GM12872 (cell line): ENCODE measurements around the gene PLPPR5.

Experiments used
- CTCF ChIP-seq: IDR thresholded peaks from 3 replicates; pipeline ENCODE4 v1.5.1; 2011; ENCODE audit warnings: low read depth, mild to moderate bottlenecking, low read length, moderate library complexity; ENCODE audit not compliant: insufficient read depth

The PLPPR5 gene

DNA sequence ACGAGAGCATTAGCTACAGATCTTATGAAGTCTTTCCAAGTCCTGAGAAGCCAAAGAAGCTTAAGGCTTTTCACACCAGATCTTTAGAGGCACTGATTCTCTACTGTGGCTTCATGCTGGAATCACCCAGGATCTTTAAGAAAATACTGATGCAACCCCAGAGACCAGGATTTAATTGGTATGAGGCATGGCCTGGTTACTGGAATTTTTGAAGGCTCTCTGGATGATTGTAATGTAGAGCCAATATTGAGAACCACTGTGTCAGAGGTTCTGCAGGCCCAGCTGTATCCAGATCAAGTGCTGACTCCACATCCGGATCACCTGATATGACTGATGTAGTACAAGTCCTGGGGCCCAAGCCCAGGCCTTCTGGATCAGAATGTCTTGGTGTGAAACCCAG, 105.7 kb downstream of the PLPPR5 start:
- TF ChIP-seq CTCF, result no peak

GRCh38 chr1:98897479-98897878, 107.2 kb downstream of the PLPPR5 start:
- TF ChIP-seq CTCF, result no peak

DNA sequence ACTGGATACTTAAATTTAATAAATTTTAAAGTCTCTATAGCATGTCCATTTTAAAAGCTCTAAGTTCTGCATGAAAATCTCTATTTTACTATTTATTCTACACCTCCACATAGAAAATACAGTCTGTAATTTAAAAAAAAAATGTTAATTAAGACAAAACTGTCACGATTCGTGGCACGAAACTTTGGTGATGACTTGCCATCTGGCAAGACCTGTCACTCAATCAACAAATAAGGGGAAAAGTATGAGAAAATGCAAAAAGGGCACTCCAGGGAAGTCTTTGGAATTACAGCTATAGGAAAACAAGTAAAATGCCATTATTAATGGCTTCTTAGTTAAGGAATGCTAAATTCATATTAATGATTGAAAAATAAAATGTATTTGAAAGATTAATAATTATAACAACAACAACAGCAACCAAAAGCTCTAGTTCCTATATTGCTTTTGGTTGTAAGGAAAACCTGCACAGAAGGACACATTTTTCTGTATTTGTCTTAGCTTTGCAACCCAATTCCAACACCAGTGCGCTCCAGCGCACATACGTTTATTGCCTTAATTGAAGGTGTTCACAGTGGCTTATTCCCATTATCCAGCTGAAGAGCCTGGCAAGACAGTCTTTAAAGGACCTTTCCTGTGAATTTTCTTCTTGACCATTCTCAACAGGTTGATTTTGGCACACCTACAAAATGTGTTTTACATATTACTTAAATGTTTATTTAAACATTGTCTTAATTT, 107.8 kb downstream of the PLPPR5 start:
- no peak for TF ChIP-seq CTCF

- TF ChIP-seq CTCF, result no peak
Measured at GRCh38 chr1:98893371-98893770, 111.3 kb downstream of the PLPPR5 start.

GRCh38 chr1:98888869-98889268, 115.8 kb downstream of the PLPPR5 start:
- no peak for TF ChIP-seq CTCF

GRCh38 chr1:98887507-98887906, 117.2 kb downstream of the PLPPR5 start:
- no peak for TF ChIP-seq CTCF

GRCh38 chr1:98884864-98885263, 119.8 kb downstream of the PLPPR5 start:
- TF ChIP-seq CTCF, result no peak
